ENCODE results near the gene CYP2C8. TPM values are rescaled to one million over a fixed set of nuclear protein-coding genes. Genes with fewer than 3 reads are reported as not detected.
"Not testable (repeated sequence)": the region's sequence is repeated elsewhere in the genome, so short reads cannot be mapped to it uniquely, and the experiment has no call there.

The CYP2C8 gene
- total RNA-seq, 5 donors from 2014 or later (not counting 1 experiment from before 2014, with no cell fraction given): 0.40 to 0.76 (median 0.61) TPM; not detected in 1

DNA sequence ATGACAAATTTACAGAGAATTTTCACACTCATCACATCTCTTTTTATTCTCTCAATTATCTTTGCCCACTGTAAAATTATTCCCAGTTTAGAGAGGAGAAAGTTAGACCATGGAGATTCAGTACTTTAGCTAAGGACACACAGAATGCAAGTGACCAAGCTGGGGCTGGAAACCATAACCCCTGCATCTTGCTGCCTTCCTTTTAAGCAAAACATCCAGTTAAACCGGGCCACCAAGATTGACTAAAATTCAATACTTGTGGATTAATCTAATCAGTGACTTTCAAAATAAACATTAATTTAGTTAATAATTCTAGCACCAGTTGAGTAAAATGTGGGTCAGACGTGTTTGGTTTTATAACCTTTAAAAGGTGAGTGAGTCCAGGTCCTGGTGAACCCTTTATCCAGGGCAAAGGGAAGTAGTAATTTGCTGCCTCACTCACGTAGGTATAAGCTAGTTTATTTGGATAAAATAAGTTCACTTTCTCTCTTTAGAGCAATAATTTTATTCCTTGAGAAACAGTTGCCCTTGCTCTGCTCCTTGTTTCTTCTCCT, 1.9 kb upstream of the CYP2C8 start:
- no peak overlapping the region for H3K4me3 ChIP-seq (ENCODE audit: control insufficient read depth in 1 of 2, extremely low read depth in 1 of 2, low read length in 1 of 2)
- H3K27ac Mint-ChIP-seq: no peak overlapping the region
- ChIA-PET POLR2A (no interaction called here), CTCF (no interaction called here)
- H3K36me3 ChIP-seq (ENCODE audit: control insufficient read depth in 2 of 2, extremely low read depth in 1 of 2, insufficient read depth in 1 of 2, low read length in 1 of 2): no peaks in the 10 kb centered on the region
- no peaks in the 10 kb centered on the region for H3K27me3 Mint-ChIP-seq
- ATAC-seq (replicated peaks in 1 of 4) (no peak), DNase-seq (no peak)
- no peaks in the 10 kb centered on the region for H3K36me3 Mint-ChIP-seq
- no peaks in the 10 kb centered on the region for H3K4me1 Mint-ChIP-seq
- H3K27ac ChIP-seq (ENCODE audit: low read length): no peak overlapping the region
- no CpG with 5 or more reads among the region's 3 CpGs for WGBS (ENCODE audit: insufficient coverage)
- no peaks in the 10 kb centered on the region for H3K27me3 ChIP-seq (replicated peaks in 1 of 2; ENCODE audit: control insufficient read depth in 2 of 2, extremely low read depth in 1 of 2, insufficient read depth in 2 of 2, low read length in 1 of 2)
- H3K9me3 ChIP-seq: no peaks in the 10 kb centered on the region
- no peak overlapping the region for H3K4me3 Mint-ChIP-seq
- H3K9me3 Mint-ChIP-seq: no peaks in the 10 kb centered on the region
- H3K4me1 ChIP-seq (ENCODE audit: control insufficient read depth in 1 of 2, extremely low read depth in 1 of 2, insufficient read depth in 2 of 2, low read length in 2 of 2): no peaks in the 10 kb centered on the region

DNA sequence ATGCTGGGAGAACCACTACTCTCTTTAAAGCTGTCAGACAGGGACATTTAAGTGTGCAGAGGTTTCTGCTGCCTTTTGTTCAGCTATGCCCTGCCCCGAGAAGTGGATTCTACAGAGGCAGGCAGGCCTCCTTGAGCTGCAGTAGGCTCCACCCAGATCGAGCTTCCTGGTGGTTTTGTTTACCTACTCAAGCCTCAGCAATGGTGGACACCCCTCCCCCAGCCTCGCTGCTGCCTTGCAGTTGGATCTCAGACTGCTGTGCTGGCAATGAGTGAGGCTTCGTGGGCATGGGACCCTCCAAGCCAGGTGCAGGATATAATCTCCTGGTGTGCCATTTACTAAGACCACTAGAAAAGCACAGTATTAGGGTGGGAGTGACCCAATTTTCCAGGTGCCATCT, 5.2 kb downstream of the CYP2C8 start:
- POLR2A ChIA-PET; H3K36me3 ChIP-seq (ENCODE audit: control insufficient read depth in 2 of 2, extremely low read depth in 1 of 2, insufficient read depth in 1 of 2, low read length in 1 of 2); H3K4me1 Mint-ChIP-seq; H3K9me3 ChIP-seq; H3K4me1 ChIP-seq (ENCODE audit: control insufficient read depth in 1 of 2, extremely low read depth in 1 of 2, insufficient read depth in 2 of 2, low read length in 2 of 2); H3K27me3 ChIP-seq (replicated peaks in 1 of 2; ENCODE audit: control insufficient read depth in 2 of 2, extremely low read depth in 1 of 2, insufficient read depth in 2 of 2, low read length in 1 of 2); ATAC-seq (replicated peaks in 1 of 4); H3K36me3 Mint-ChIP-seq; H3K4me3 ChIP-seq (ENCODE audit: control insufficient read depth in 1 of 2, extremely low read depth in 1 of 2, low read length in 1 of 2); H3K27ac ChIP-seq (ENCODE audit: low read length); H3K27me3 Mint-ChIP-seq; CTCF ChIA-PET; H3K4me3 Mint-ChIP-seq; H3K27ac Mint-ChIP-seq; DNase-seq: not testable (repeated sequence)
- WGBS (ENCODE audit: insufficient coverage): 71% methylated on average over 1 of the region's 4 CpGs
- peaks cover 5 to 12% (median 7%) of the 10 kb centered on the region in 3 donors for H3K9me3 Mint-ChIP-seq

DNA sequence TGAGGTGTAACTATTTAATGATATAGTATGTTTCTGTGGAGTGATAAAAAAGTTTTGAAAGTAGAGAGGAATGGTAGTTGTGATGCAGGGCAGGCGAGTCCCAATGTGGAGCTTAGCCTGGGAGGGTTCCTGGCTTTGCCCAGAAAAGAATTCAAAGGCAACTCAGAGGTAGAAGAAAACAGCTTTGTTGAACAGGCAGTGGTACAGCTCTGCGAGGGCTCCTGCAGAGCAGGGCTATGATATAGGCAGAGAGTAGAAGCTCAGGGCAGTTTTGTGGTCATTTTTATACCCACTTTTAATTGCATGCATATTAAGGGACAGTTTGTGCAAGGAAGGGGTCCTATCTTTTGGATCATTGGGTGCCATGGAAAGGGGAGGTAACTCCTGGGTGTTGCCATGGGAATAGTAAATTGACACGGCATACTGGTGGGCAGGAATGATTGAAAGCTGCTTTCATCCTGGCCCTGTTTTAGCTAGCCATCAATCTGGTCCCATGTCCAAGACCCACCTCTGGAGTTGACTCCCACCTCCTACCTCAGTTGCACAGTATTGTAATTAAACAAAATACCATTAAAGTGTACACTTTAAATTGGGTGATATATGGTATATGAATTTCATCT, 12.4 kb downstream of the CYP2C8 start:
- ChIA-PET CTCF (no interaction called here), POLR2A (no interaction called here)
- no peaks in the 10 kb centered on the region for H3K36me3 Mint-ChIP-seq
- H3K4me3 Mint-ChIP-seq: no peak overlapping the region
- no peaks in the 10 kb centered on the region for H3K4me1 Mint-ChIP-seq
- H3K27me3 ChIP-seq (replicated peaks in 1 of 2; ENCODE audit: control insufficient read depth in 2 of 2, extremely low read depth in 1 of 2, insufficient read depth in 2 of 2, low read length in 1 of 2): no peaks in the 10 kb centered on the region
- H3K36me3 ChIP-seq (ENCODE audit: control insufficient read depth in 2 of 2, extremely low read depth in 1 of 2, insufficient read depth in 1 of 2, low read length in 1 of 2): no peaks in the 10 kb centered on the region
- 78% methylated on average over 1 of the region's 3 CpGs for WGBS (ENCODE audit: insufficient coverage)
- no peaks in the 10 kb centered on the region for H3K4me1 ChIP-seq (ENCODE audit: control insufficient read depth in 1 of 2, extremely low read depth in 1 of 2, insufficient read depth in 2 of 2, low read length in 2 of 2)
- H3K4me3 ChIP-seq (ENCODE audit: control insufficient read depth in 1 of 2, extremely low read depth in 1 of 2, low read length in 1 of 2): no peak overlapping the region
- ATAC-seq (replicated peaks in 1 of 4) (no peak), DNase-seq (no peak)
- H3K27ac Mint-ChIP-seq: no peak overlapping the region
- H3K9me3 Mint-ChIP-seq: peaks cover 8 to 13% (median 9%) of the 10 kb centered on the region in 3 donors
- no peaks in the 10 kb centered on the region for H3K27me3 Mint-ChIP-seq
- no peaks in the 10 kb centered on the region for H3K9me3 ChIP-seq
- H3K27ac ChIP-seq (ENCODE audit: low read length): no peak overlapping the region

DNA sequence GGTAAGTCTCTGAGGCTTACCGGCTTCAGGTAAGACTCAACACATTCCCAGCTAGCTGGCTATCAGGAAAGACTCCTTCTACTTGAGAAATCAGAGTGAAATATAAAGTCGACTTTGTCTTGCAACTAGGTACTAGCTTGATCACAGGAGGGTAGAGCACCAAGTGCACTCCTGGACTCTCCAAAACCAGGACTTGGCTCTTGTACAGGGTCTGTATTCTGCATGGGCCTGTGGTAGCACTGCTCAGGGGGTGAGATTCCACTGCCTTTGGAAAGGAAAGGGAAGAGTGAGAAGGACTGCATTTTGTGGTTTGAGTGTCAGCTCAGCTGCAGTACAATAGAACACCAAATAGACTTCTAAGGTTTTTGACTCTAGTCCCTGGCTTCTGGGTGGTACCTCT, 19.4 kb downstream of the CYP2C8 start:
- H3K9me3 Mint-ChIP-seq: peaks cover 3 to 8% (median 7%) of the 10 kb centered on the region in 3 donors
- no peaks in the 10 kb centered on the region for H3K36me3 Mint-ChIP-seq
- no CpG with 5 or more reads among the region's 2 CpGs for whole genome bisulfite sequencing (ENCODE audit: insufficient coverage)
- Histone ChIP-seq H3K27ac (ENCODE audit: low read length) (no peak overlapping the region), H3K4me3 (ENCODE audit: control insufficient read depth in 1 of 2, extremely low read depth in 1 of 2, low read length in 1 of 2) (no peak overlapping the region), H3K4me1 (ENCODE audit: control insufficient read depth in 1 of 2, extremely low read depth in 1 of 2, insufficient read depth in 2 of 2, low read length in 2 of 2) (no peaks in the 10 kb centered on the region), H3K36me3 (ENCODE audit: control insufficient read depth in 2 of 2, extremely low read depth in 1 of 2, insufficient read depth in 1 of 2, low read length in 1 of 2) (no peaks in the 10 kb centered on the region), H3K9me3 (no peaks in the 10 kb centered on the region), H3K27me3 (replicated peaks in 1 of 2; ENCODE audit: control insufficient read depth in 2 of 2, extremely low read depth in 1 of 2, insufficient read depth in 2 of 2, low read length in 1 of 2) (no peaks in the 10 kb centered on the region)
- peaks cover 0 to 3% of the 10 kb centered on the region in 2 donors for H3K27me3 Mint-ChIP-seq
- no peak overlapping the region for H3K4me3 Mint-ChIP-seq
- ChIA-PET POLR2A (no interaction called here), CTCF (no interaction called here)
- H3K27ac Mint-ChIP-seq: no peak overlapping the region
- DNase-seq: no peak
- ATAC-seq (replicated peaks in 1 of 4): no peak
- H3K4me1 Mint-ChIP-seq: no peaks in the 10 kb centered on the region

DNA sequence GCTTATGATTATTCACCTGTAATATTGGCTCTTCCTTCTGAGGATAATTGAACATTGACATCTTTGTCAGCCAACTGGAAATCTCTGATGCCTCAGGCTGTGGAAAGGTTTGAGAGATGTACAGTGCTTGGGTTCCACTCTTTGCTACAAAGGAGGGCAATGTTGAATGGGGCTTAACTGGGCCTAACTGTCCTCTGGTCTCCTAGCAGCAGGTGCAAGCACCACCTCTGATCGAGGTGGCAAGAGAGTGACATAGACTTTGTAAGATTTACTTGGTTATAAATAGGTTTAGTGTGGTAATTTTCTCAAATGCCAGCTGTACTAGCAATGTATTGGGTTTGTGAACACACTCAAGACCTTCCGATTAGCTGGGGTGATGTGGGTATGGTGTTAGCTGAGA, 21.1 kb downstream of the CYP2C8 start:
- Mint-ChIP-seq H3K27ac (no peak overlapping the region), H3K27me3 (peaks cover 0 to 3% of the 10 kb centered on the region in 2 donors), H3K4me1 (no peaks in the 10 kb centered on the region), H3K36me3 (no peaks in the 10 kb centered on the region), H3K4me3 (no peak overlapping the region), H3K9me3 (peaks cover 3 to 8% (median 7%) of the 10 kb centered on the region in 3 donors)
- Histone ChIP-seq H3K4me3 (ENCODE audit: control insufficient read depth in 1 of 2, extremely low read depth in 1 of 2, low read length in 1 of 2) (no peak overlapping the region), H3K27ac (ENCODE audit: low read length) (no peak overlapping the region), H3K4me1 (ENCODE audit: control insufficient read depth in 1 of 2, extremely low read depth in 1 of 2, insufficient read depth in 2 of 2, low read length in 2 of 2) (no peaks in the 10 kb centered on the region), H3K9me3 (no peaks in the 10 kb centered on the region), H3K36me3 (ENCODE audit: control insufficient read depth in 2 of 2, extremely low read depth in 1 of 2, insufficient read depth in 1 of 2, low read length in 1 of 2) (no peaks in the 10 kb centered on the region), H3K27me3 (replicated peaks in 1 of 2; ENCODE audit: control insufficient read depth in 2 of 2, extremely low read depth in 1 of 2, insufficient read depth in 2 of 2, low read length in 1 of 2) (no peaks in the 10 kb centered on the region)
- CTCF ChIA-PET: no interaction called here
- DNase-seq: no peak
- POLR2A ChIA-PET: interaction anchor here in 1 of 2 donors (0.6 kb wide), 1 partner anchor 344 kb away, joined by 3 read pairs; no protein-coding TSS in a partner anchor
- WGBS (ENCODE audit: insufficient coverage): 43% methylated on average over 1 of the region's 2 CpGs
- no peak for ATAC-seq (replicated peaks in 1 of 4)

DNA sequence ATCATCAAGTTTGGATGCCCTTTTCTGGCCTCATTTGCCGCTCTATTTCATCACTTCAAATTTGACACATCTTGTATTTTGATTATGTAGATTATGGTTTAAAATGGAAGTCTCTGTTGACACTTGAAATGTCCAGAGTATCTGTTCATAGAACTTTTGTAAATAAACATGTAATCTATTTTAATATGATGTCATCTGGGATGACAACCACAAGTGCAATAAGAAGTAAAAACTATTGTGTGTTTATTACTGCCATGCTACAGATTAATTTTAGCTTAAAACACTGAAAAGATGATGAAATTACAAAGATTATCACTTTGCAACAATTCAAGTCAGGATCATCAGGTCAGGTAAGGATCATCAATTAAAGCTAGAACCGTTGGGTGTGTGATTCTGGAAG, 30.0 kb downstream of the CYP2C8 start:
- no peaks in the 10 kb centered on the region for H3K27me3 ChIP-seq (replicated peaks in 1 of 2; ENCODE audit: control insufficient read depth in 2 of 2, extremely low read depth in 1 of 2, insufficient read depth in 2 of 2, low read length in 1 of 2)
- DNase-seq: no peak
- no peak overlapping the region for H3K27ac Mint-ChIP-seq
- ChIA-PET CTCF (no interaction called here), POLR2A (no interaction called here)
- H3K27me3 Mint-ChIP-seq: no peaks in the 10 kb centered on the region
- no peaks in the 10 kb centered on the region for H3K4me1 Mint-ChIP-seq
- H3K9me3 Mint-ChIP-seq: no peaks in the 10 kb centered on the region
- H3K9me3 ChIP-seq: no peaks in the 10 kb centered on the region
- H3K4me3 Mint-ChIP-seq: no peak overlapping the region
- no peak overlapping the region for H3K4me3 ChIP-seq (ENCODE audit: control insufficient read depth in 1 of 2, extremely low read depth in 1 of 2, low read length in 1 of 2)
- no CpG with 5 or more reads among the region's 2 CpGs for WGBS (ENCODE audit: insufficient coverage)
- no peak overlapping the region for H3K27ac ChIP-seq (ENCODE audit: low read length)
- no peaks in the 10 kb centered on the region for H3K36me3 Mint-ChIP-seq
- ATAC-seq (replicated peaks in 1 of 4): no peak
- no peaks in the 10 kb centered on the region for H3K4me1 ChIP-seq (ENCODE audit: control insufficient read depth in 1 of 2, extremely low read depth in 1 of 2, insufficient read depth in 2 of 2, low read length in 2 of 2)
- H3K36me3 ChIP-seq (ENCODE audit: control insufficient read depth in 2 of 2, extremely low read depth in 1 of 2, insufficient read depth in 1 of 2, low read length in 1 of 2): no peaks in the 10 kb centered on the region
